Psoas muscle (tissue), 8 donors: ENCODE results near the gene LCP2. TPM values are rescaled to one million over a fixed set of nuclear protein-coding genes. Genes with fewer than 3 reads are reported as not detected.

Source experiments
- ATAC-seq, 4 donors: fragments of 200-7000 bp; cut with Tn5 transposase; one replicate each; pipeline ENCODE4 v1.9.1; 2020; ENCODE audit warnings: moderate library complexity in 3 of 4, mild to moderate bottlenecking in 2 of 4
- DNase-seq, 2 donors: peaks; one replicate each; pipeline ENCODE4 v3.0.0-alpha.2; 2020
- H3K27ac ChIP-seq: fragments of 200-600 bp; one replicate; pipeline ENCODE4 v1.8.0; 2022
- H3K27me3 ChIP-seq, 3 donors: fragments of 200-600 bp in 1 of 3; one replicate each; pipeline versions ENCODE4 v1.6.1 to v1.8.0; 2013 to 2022; ENCODE audit warnings: low read length in 2 of 3, mild to moderate bottlenecking in 2 of 3, moderate library complexity in 1 of 3; ENCODE audit not compliant: insufficient read depth in 3 of 3
- H3K36me3 ChIP-seq, 2 donors: fragments of 200-600 bp in 1 of 2; one replicate each; pipeline versions ENCODE4 v1.6.1 to v1.8.0; 2013 to 2022; ENCODE audit warnings: low read depth in 1 of 2, mild to moderate bottlenecking in 1 of 2, moderate library complexity in 1 of 2; ENCODE audit not compliant: insufficient read depth in 1 of 2
- H3K4me1 ChIP-seq: fragments of 200-600 bp; one replicate; pipeline ENCODE4 v1.8.0; 2022
- H3K4me3 ChIP-seq: fragments of 200-600 bp; one replicate; pipeline ENCODE4 v1.8.0; 2022; ENCODE audit warnings: mild to moderate bottlenecking
- H3K9me3 ChIP-seq: fragments of 200-600 bp; one replicate; pipeline ENCODE4 v1.8.0; 2022
- WGBS, 3 donors: extraction: QIAGEN DNeasy Blood & Tissue Kit; methylation state at CpG; one replicate each; pipeline versions ENCODE4 v1.1.6 to v1.1.7; 2013; 5-methylcytosine and 5-hydroxymethylcytosine counted together
- intact Hi-C, 2 donors: fragments of 100-400 bp; cut with DNase I; formaldehyde crosslinking; loops; one replicate each; pipeline versions ENCODE4 v1.11.0 to v1.14.2; 2022
- polyA plus RNA-seq, 3 donors: library from polyadenylated mRNA; stranded (reverse); fragments of 200-250 nt; gene quantifications; one replicate each; pipeline ENCODE4 v1.2.3, GENCODE V29; 2013
- total RNA-seq, 4 donors: library from RNA; stranded (reverse); fragmentation: NEBNext Ultra II Directional in 2 of 4; extraction: Animal tissue kit (Norgen Biotek cat#: 25700) in 2 of 4; gene quantifications; one replicate each; pipeline versions ENCODE4 v1.2.1 to v1.2.4, GENCODE V29; 2021 to 2023
- TF ChIP-seq, protein P1 (sequence below): fragments of 200-600 bp; IDR thresholded peaks from one replicate; pipeline ENCODE4 v1.8.0; 2022; ENCODE audit warnings: antibody characterized with exemption
- donor health status: healthy with polysubstance abuse.
- donor health status: DM: no; HTN: no; CAD: no; lungs with moderate emphysema.
- donor health status: Bipolar disorder and iron deficiency.
- donor health status: healthy.
- donor health status: DM: yes; HTN: yes; CAD: no.
- donor health status: DM: no; HTN: no; CAD: no.
- donor health status: DM: no; HTN: no; CAD: no.
- donor health status: DM: yes; HTN: yes; CAD: no.

The LCP2 gene
- total and polyA plus RNA-seq, 7 donors: 0.76 to 6.0 (median 4.2) TPM

DNA sequence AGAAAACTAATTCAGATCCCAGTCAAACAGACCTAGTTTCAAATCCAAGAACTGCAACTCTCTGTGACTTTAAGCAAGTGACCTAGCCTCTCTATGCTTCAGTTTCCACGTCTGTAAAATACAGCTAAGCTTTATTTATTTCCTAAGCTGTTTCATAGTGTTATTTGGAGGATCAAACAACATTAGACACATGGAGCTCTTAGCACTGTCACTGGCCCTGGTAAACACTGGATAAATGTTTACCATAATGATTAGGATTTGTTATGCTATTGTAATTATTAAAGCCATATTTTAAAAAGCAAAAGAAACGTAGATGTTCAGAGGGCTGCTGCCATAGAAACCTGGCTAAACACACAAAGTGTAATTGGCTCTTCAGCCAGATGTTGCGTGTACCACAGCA lies 91.4 kb downstream of the LCP2 start:
- intact Hi-C loops: no loop called here

DNA sequence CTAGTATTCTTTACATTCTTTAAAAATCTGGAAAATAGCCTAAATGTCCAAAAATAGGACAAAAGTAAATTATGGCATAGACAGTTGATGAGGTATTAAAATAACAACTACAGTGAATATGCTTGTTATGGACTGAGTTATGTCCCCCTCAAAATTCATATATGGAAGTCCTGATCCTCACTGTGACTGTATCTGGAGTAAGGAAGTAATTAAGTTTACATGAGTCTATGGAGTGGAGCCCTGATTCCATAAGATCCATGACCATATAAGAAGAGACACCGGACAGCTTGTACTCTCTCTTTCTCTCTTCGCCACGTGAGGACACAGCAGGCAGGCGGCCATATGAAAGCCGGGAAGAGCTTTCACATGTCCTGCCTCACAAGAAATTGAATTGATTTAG lies 93.4 kb downstream of the LCP2 start:
- WGBS, 3 donors: 68 to 73% (median 69%) methylated on average over 5 of the region's 5 CpGs
- no peak for ATAC-seq
- Histone ChIP-seq H3K9me3 (no peaks in the 10 kb centered on the region), H3K36me3 (no peaks in the 10 kb centered on the region), H3K27ac (no peak overlapping the region), H3K4me3 (no peak overlapping the region), H3K4me1 (no peaks in the 10 kb centered on the region), H3K27me3 (peaks cover 0 to 5% (median 4%) of the 10 kb centered on the region in 3 donors)
- no peak for DNase-seq
- intact Hi-C loops: no loop called here
- TF ChIP-seq, protein P1, sequence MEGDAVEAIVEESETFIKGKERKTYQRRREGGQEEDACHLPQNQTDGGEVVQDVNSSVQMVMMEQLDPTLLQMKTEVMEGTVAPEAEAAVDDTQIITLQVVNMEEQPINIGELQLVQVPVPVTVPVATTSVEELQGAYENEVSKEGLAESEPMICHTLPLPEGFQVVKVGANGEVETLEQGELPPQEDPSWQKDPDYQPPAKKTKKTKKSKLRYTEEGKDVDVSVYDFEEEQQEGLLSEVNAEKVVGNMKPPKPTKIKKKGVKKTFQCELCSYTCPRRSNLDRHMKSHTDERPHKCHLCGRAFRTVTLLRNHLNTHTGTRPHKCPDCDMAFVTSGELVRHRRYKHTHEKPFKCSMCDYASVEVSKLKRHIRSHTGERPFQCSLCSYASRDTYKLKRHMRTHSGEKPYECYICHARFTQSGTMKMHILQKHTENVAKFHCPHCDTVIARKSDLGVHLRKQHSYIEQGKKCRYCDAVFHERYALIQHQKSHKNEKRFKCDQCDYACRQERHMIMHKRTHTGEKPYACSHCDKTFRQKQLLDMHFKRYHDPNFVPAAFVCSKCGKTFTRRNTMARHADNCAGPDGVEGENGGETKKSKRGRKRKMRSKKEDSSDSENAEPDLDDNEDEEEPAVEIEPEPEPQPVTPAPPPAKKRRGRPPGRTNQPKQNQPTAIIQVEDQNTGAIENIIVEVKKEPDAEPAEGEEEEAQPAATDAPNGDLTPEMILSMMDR: no peak

More for the DNA sequence above, 91.4 kb downstream of the LCP2 start:
- peaks cover 0 to 12% (median 5%) of the 10 kb centered on the region in 3 donors for H3K27me3 ChIP-seq
- WGBS, 3 donors: 26 to 39% (median 31%) methylated on average over 3 of the region's 3 CpGs
- no peaks in the 10 kb centered on the region for H3K4me1 ChIP-seq
- TF ChIP-seq, protein P1: no peak
- no peak overlapping the region for H3K27ac ChIP-seq
- ATAC-seq (no peak), DNase-seq (no peak)
- no peaks in the 10 kb centered on the region for H3K36me3 ChIP-seq
- H3K4me3 ChIP-seq: no peak overlapping the region
- no peaks in the 10 kb centered on the region for H3K9me3 ChIP-seq

- intact Hi-C loops: no loop called here
- DNase-seq: no peak
- H3K4me1 ChIP-seq: no peaks in the 10 kb centered on the region
- no peak for ATAC-seq
- 53 to 65% (median 54%) methylated on average over 2 of the region's 2 CpGs for WGBS, 3 donors
- no peak overlapping the region for H3K4me3 ChIP-seq
- H3K27ac ChIP-seq: no peak overlapping the region
- no peaks in the 10 kb centered on the region for H3K36me3 ChIP-seq
- H3K27me3 ChIP-seq: peaks cover 0 to 5% (median 3%) of the 10 kb centered on the region in 3 donors
- H3K9me3 ChIP-seq: no peaks in the 10 kb centered on the region
- TF ChIP-seq, protein P1: no peak
Observed at GRCh38 chr5:170202117-170202516, 95.5 kb downstream of the LCP2 start.

DNA sequence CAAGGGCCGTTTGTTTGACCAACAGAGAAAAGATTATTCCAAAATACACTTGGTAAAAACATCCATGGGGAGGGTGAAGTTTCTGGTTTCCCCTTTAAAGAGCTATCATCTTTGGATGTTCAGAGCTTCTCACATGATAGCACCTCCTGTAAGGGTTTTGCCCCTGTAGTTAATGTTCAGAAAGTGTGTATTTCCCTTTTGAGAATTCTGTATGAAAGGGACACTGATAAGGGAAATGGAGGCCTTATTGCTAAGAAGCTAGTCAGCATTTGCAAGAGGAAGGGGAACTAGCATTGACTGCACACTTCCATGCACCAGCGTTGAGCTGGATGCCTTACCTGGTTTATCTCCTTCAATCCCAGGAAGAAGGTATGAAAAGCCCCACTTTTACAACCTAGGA lies 96.3 kb downstream of the LCP2 start:
- intact Hi-C loops: no loop called here
- H3K4me1 ChIP-seq: no peaks in the 10 kb centered on the region
- no peak overlapping the region for H3K27ac ChIP-seq
- ATAC-seq (no peak), DNase-seq (no peak)
- H3K9me3 ChIP-seq: no peaks in the 10 kb centered on the region
- WGBS, 3 donors: 55 to 62% (median 56%) methylated on average over 2 of the region's 2 CpGs
- no peak overlapping the region for H3K4me3 ChIP-seq
- TF ChIP-seq, protein P1: no peak
- H3K27me3 ChIP-seq: peaks cover 0 to 5% (median 3%) of the 10 kb centered on the region in 3 donors
- H3K36me3 ChIP-seq: no peaks in the 10 kb centered on the region

GRCh38 chr5:170200876-170201275 lies 96.7 kb downstream of the LCP2 start:
- WGBS, 3 donors: 13 to 40% (median 14%) methylated on average over 1 of the region's 1 CpG
- intact Hi-C loops: no loop called here
- Histone ChIP-seq H3K9me3 (no peaks in the 10 kb centered on the region), H3K27ac (no peak overlapping the region), H3K4me3 (no peak overlapping the region), H3K36me3 (no peaks in the 10 kb centered on the region), H3K4me1 (no peaks in the 10 kb centered on the region), H3K27me3 (peaks cover 0 to 5% (median 3%) of the 10 kb centered on the region in 3 donors)
- DNase-seq (no peak), ATAC-seq (no peak)
- TF ChIP-seq, protein P1: no peak
